ENCODE results near the gene ETFA.

The ETFA gene

DNA sequence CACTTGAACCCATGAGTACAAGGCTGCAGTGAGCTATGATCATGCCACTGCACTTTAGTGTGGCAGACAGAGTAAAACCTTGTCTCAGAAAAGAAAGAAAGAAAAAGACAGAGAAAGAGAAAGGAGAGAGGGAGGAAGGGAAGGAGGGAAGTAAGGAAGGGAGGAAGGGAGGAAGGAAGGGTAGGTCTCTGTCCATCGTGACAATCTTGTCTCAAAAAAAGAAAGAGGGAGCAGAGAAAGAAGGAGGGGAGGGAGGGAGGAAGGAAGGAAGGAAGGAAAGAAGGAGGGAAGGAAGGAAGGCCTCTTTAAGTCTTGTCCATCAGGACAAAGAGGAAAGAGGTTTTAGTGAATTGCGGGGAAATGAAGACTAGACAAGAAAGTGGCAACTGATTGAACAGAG, 122.2 kb downstream of the ETFA start:
- Histone ChIP-seq H3K27me3 (ENCODE audit: insufficient read depth, low read length) (no peaks in the 10 kb centered on the region; the same call in 1 of the 2 replicates), H3K9me3 (ENCODE audit: low read length) (no peaks in the 10 kb centered on the region), H3K4me3 (ENCODE audit: low read depth, low read length, poor library complexity, severe bottlenecking) (no peak overlapping the region), H3K9ac (ENCODE audit: low read length) (no peak overlapping the region), H4K20me1 (ENCODE audit: insufficient read depth, low read length) (no peaks in the 10 kb centered on the region), H3K4me1 (ENCODE audit: insufficient read depth, low read length, severe bottlenecking) (peaks cover 10% of the 10 kb centered on the region), H2AFZ (ENCODE audit: low read length) (no peak overlapping the region), H3K4me2 (ENCODE audit: low read length) (no peak overlapping the region), H3K27ac (ENCODE audit: low read depth, low read length, poor library complexity, severe bottlenecking) (no peak overlapping the region), H3F3A (ENCODE audit: insufficient read depth, low read length) (no peaks in the 10 kb centered on the region), H3K9me2 (ENCODE audit: low read depth, low read length) (no peaks in the 10 kb centered on the region), H3K36me3 (ENCODE audit: insufficient read depth, low read length) (no peaks in the 10 kb centered on the region), H3K79me2 (ENCODE audit: insufficient read depth, low read length) (no peaks in the 10 kb centered on the region)
- TF ChIP-seq EZH2 (IDR thresholded peaks at IDR 0.05; ENCODE audit: borderline replicate concordance, low read length) = no peak
- TF ChIP-seq, protein P1, sequence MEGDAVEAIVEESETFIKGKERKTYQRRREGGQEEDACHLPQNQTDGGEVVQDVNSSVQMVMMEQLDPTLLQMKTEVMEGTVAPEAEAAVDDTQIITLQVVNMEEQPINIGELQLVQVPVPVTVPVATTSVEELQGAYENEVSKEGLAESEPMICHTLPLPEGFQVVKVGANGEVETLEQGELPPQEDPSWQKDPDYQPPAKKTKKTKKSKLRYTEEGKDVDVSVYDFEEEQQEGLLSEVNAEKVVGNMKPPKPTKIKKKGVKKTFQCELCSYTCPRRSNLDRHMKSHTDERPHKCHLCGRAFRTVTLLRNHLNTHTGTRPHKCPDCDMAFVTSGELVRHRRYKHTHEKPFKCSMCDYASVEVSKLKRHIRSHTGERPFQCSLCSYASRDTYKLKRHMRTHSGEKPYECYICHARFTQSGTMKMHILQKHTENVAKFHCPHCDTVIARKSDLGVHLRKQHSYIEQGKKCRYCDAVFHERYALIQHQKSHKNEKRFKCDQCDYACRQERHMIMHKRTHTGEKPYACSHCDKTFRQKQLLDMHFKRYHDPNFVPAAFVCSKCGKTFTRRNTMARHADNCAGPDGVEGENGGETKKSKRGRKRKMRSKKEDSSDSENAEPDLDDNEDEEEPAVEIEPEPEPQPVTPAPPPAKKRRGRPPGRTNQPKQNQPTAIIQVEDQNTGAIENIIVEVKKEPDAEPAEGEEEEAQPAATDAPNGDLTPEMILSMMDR (IDR thresholded peaks at IDR 0.05; ENCODE audit: low read length) = no peak

DNA sequence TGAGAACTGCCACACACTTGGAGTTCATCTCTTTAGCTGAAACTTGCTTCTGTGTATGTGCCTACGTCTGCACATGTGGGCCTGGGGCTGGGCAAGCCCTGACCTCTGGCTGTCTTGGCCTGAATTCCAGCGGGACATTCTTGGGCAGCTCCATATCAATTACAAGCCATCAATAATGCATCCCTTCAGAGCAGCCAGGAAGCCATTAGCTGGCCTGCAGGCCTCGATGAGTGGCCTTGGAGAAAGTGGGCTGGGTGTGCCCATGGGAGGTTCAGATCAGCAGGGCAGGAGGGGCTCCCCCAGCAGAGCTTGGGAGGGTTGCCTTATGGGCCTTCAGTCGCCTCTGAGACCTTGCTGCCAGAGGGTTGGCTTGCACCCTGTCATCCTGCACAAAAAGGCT, 124.1 kb downstream of the ETFA start:
- Histone ChIP-seq H3K27ac (ENCODE audit: low read depth, low read length, poor library complexity, severe bottlenecking) (no peak overlapping the region), H3K4me1 (ENCODE audit: insufficient read depth, low read length, severe bottlenecking) (peaks cover 10% of the 10 kb centered on the region), H3K36me3 (ENCODE audit: insufficient read depth, low read length) (no peaks in the 10 kb centered on the region), H4K20me1 (ENCODE audit: insufficient read depth, low read length) (no peaks in the 10 kb centered on the region), H3K27me3 (ENCODE audit: insufficient read depth, low read length) (no peaks in the 10 kb centered on the region; the same call in 1 of the 2 replicates), H3F3A (ENCODE audit: insufficient read depth, low read length) (no peaks in the 10 kb centered on the region), H3K9me2 (ENCODE audit: low read depth, low read length) (no peaks in the 10 kb centered on the region), H3K9me3 (ENCODE audit: low read length) (no peaks in the 10 kb centered on the region), H3K9ac (ENCODE audit: low read length) (no peak overlapping the region), H2AFZ (ENCODE audit: low read length) (no peak overlapping the region), H3K4me3 (ENCODE audit: low read depth, low read length, poor library complexity, severe bottlenecking) (no peak overlapping the region), H3K4me2 (ENCODE audit: low read length) (no peak overlapping the region), H3K79me2 (ENCODE audit: insufficient read depth, low read length) (no peaks in the 10 kb centered on the region)
- no peak for TF ChIP-seq EZH2 (IDR thresholded peaks at IDR 0.05; ENCODE audit: borderline replicate concordance, low read length)
- TF ChIP-seq, protein P1 (IDR thresholded peaks at IDR 0.05; ENCODE audit: low read length) = no peak

DNA sequence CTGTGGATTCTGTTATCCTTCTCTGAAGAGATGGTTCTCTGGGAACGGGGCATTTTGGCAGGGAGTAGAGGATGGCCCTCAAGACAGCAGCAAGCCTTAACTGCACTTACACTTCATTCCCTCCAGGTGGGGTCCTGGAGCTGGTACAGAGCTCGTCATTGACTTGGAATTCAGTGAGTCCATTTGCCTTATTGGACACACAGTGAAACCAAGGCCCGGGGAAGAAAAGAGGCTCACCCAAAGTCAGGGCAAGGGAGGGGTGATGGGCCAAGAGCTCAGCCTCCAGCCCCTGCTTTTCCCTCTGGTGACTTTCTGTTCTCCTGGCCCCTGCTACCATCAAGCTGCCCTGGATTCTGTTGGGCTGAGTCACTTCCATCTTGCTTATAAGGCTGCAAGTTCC, 125.6 kb downstream of the ETFA start:
- no peak overlapping the region for H3K4me2 ChIP-seq (ENCODE audit: low read length)

More for the DNA sequence above, 125.6 kb downstream of the ETFA start:
- H3K36me3 ChIP-seq (ENCODE audit: insufficient read depth, low read length) = no peaks in the 10 kb centered on the region
- H3K4me3 ChIP-seq (ENCODE audit: low read depth, low read length, poor library complexity, severe bottlenecking) = no peak overlapping the region
- H3K27ac ChIP-seq (ENCODE audit: low read depth, low read length, poor library complexity, severe bottlenecking) = no peak overlapping the region
- no peaks in the 10 kb centered on the region for H3K9me2 ChIP-seq (ENCODE audit: low read depth, low read length)
- H3K4me1 ChIP-seq (ENCODE audit: insufficient read depth, low read length, severe bottlenecking) = peaks cover 3% of the 10 kb centered on the region
- no peaks in the 10 kb centered on the region for H3K79me2 ChIP-seq (ENCODE audit: insufficient read depth, low read length)
- TF ChIP-seq, protein P1 (IDR thresholded peaks at IDR 0.05; ENCODE audit: low read length) = peak; percentile 61
- TF ChIP-seq EZH2 (IDR thresholded peaks at IDR 0.05; ENCODE audit: borderline replicate concordance, low read length) = no peak
- H3K9ac ChIP-seq (ENCODE audit: low read length) = no peak overlapping the region
- H2AFZ ChIP-seq (ENCODE audit: low read length) = no peak overlapping the region
- H3K9me3 ChIP-seq (ENCODE audit: low read length) = no peaks in the 10 kb centered on the region
- no peaks in the 10 kb centered on the region for H3F3A ChIP-seq (ENCODE audit: insufficient read depth, low read length)
- no peaks in the 10 kb centered on the region for H4K20me1 ChIP-seq (ENCODE audit: insufficient read depth, low read length)
- H3K27me3 ChIP-seq (ENCODE audit: insufficient read depth, low read length) = peaks cover 6% of the 10 kb centered on the region; the same call in 1 of the 2 replicates

Measured in OCI-LY1 (cell line).